ENCODE data around the gene TMPRSS13.

GRCh38 chr11:117915672-117916235 lies 13.4 kb downstream of the TMPRSS13 start:
- TF ChIP-seq CTCF (IDR thresholded peaks at IDR 0.05) = no peak
- no peak for TF ChIP-seq POLR2AphosphoS5 (IDR thresholded peaks at IDR 0.05)
- TF ChIP-seq EP300 (IDR thresholded peaks at IDR 0.05) = no peak
